ENCODE results near the gene MPIG6B.

Gene MPIG6B

GRCh38 chr6:31739639-31740396, 16.6 kb downstream of the MPIG6B start, which contains the start of gene MSH5:
Gene MSH5, plus strand, starts transcription at chr6:31740005. Its CDS starts 462 bp downstream, at chr6:31740467.
- Histone ChIP-seq H3K4me3 (peak within 1 kb of the TSS; percentile 88), H3K27ac (peak within 1 kb of the TSS; percentile 33 to 64)
- TF ChIP-seq CTCF (IDR thresholded peaks at IDR 0.05): no peak
- DNase-seq (ENCODE audit: low spot score): peak; percentile 99

- peak overlapping the region; percentile 88 for H3K4me3 ChIP-seq
- peak overlapping the region; percentile 33 to 64 for H3K27ac ChIP-seq
- DNase-seq (ENCODE audit: low spot score): no peak
- no peak for TF ChIP-seq CTCF (IDR thresholded peaks at IDR 0.05)
Measured at GRCh38 chr6:31740397-31741223, 17.4 kb downstream of the MPIG6B start.

- no peak for DNase-seq (ENCODE audit: low spot score)
Measured at GRCh38 chr6:31741815-31742214, 18.6 kb downstream of the MPIG6B start.

GRCh38 chr6:31742894-31743293, 19.7 kb downstream of the MPIG6B start:
- no peak for TF ChIP-seq CTCF (IDR thresholded peaks at IDR 0.05)
- H3K27ac ChIP-seq: no peak overlapping the region
- no peak for DNase-seq (ENCODE audit: low spot score)

More at GRCh38 chr6:31741815-31742214, 18.6 kb downstream of the MPIG6B start:
- no peak overlapping the region for H3K27ac ChIP-seq
- H3K4me3 ChIP-seq: no peak overlapping the region
- TF ChIP-seq CTCF (IDR thresholded peaks at IDR 0.05): no peak

GRCh38 chr6:31744422-31744821, 21.2 kb downstream of the MPIG6B start:
- H3K27ac ChIP-seq: no peak overlapping the region
- TF ChIP-seq CTCF (IDR thresholded peaks at IDR 0.05): no peak
- DNase-seq (ENCODE audit: low spot score): no peak
- no peak overlapping the region for H3K4me3 ChIP-seq

More at GRCh38 chr6:31742894-31743293, 19.7 kb downstream of the MPIG6B start:
- no peak overlapping the region for H3K4me3 ChIP-seq

GRCh38 chr6:31749301-31750036, 26.3 kb downstream of the MPIG6B start:
- no peak for TF ChIP-seq CTCF (IDR thresholded peaks at IDR 0.05)
- Histone ChIP-seq H3K4me3 (no peak overlapping the region), H3K27ac (no peak overlapping the region)
- DNase-seq (ENCODE audit: low spot score): no peak

Measured in coronary artery (tissue), 2 donors.